Astrocyte (in vitro differentiated cells and primary cell): Measurements from ENCODE around the gene GHRL. TPM values are rescaled to one million over a fixed set of nuclear protein-coding genes. Genes with fewer than 3 reads are reported as not detected.

Experiments
- DNase-seq: peaks from one replicate; pipeline ENCODE4 v3.0.0-alpha.2; 2010; ENCODE audit warnings: low read depth
- FAIRE-seq: peaks from 2 replicates; lab custom pipeline; 2011; peaks lifted over from hg19 to GRCh38; lab: Jason Lieb, UNC
- H2AFZ ChIP-seq: 2 replicates; pipeline ENCODE4 v1.6.0; 2012; ENCODE audit warnings: low read depth, low read length, inconsistent platforms
- H3K27ac ChIP-seq: 2 replicates; pipeline ENCODE4 v1.5.1; 2011; ENCODE audit warnings: low read depth, low read length, inconsistent platforms
- H3K27me3 ChIP-seq: 2 replicates; pipeline ENCODE4 v1.6.0; 2011; ENCODE audit warnings: low read length, inconsistent platforms; ENCODE audit not compliant: insufficient read depth
- H3K36me3 ChIP-seq: 2 replicates; pipeline ENCODE4 v1.5.1; 2011; ENCODE audit warnings: low read length, inconsistent platforms; ENCODE audit not compliant: insufficient read depth
- H3K4me1 ChIP-seq: 2 replicates; pipeline ENCODE4 v1.5.1; 2011; ENCODE audit warnings: low read length, inconsistent platforms; ENCODE audit not compliant: insufficient read depth
- H3K4me2 ChIP-seq: 2 replicates; pipeline ENCODE4 v1.6.0; 2012; ENCODE audit warnings: low read length, inconsistent platforms
- H3K4me3 ChIP-seq: 2 replicates; pipeline ENCODE4 v1.5.1; 2011; ENCODE audit warnings: low read depth, mild to moderate bottlenecking, low read length, inconsistent platforms; ENCODE audit not compliant: insufficient read depth
- H3K79me2 ChIP-seq: 2 replicates; pipeline ENCODE4 v1.6.0; 2012; ENCODE audit warnings: mild to moderate bottlenecking, low read length, inconsistent platforms; ENCODE audit not compliant: insufficient read depth
- H3K9ac ChIP-seq: 2 replicates; pipeline ENCODE4 v1.6.0; 2012; ENCODE audit warnings: mild to moderate bottlenecking, low read length, inconsistent platforms
- H3K9me3 ChIP-seq: 2 replicates; pipeline ENCODE4 v1.5.1; 2012; ENCODE audit warnings: low read depth, mild to moderate bottlenecking, low read length, inconsistent platforms; ENCODE audit not compliant: insufficient read depth
- H4K20me1 ChIP-seq: 2 replicates; pipeline ENCODE4 v1.6.0; 2012; ENCODE audit warnings: low read length, inconsistent platforms; ENCODE audit not compliant: insufficient read depth
- H3K27ac Mint-ChIP-seq: one replicate; pipeline ENCODE4 v1.8.0; 2021; ENCODE audit warnings: mild to moderate bottlenecking, mixed read lengths; ENCODE audit not compliant: unreplicated experiment
- H3K27me3 Mint-ChIP-seq: one replicate; pipeline ENCODE4 v1.8.0; 2021; ENCODE audit warnings: low read depth, mixed read lengths; ENCODE audit not compliant: unreplicated experiment
- H3K36me3 Mint-ChIP-seq: one replicate; pipeline ENCODE4 v1.8.0; 2021; ENCODE audit warnings: low read depth, mixed read lengths; ENCODE audit not compliant: unreplicated experiment
- H3K4me1 Mint-ChIP-seq: one replicate; pipeline ENCODE4 v1.8.0; 2021; ENCODE audit warnings: low read depth, mixed read lengths; ENCODE audit not compliant: unreplicated experiment
- H3K4me3 Mint-ChIP-seq: one replicate; pipeline ENCODE4 v1.8.0; 2021; ENCODE audit warnings: mild to moderate bottlenecking, moderate library complexity, mixed read lengths; ENCODE audit not compliant: unreplicated experiment
- H3K9me3 Mint-ChIP-seq: one replicate; pipeline ENCODE4 v1.8.0; 2021; ENCODE audit warnings: mild to moderate bottlenecking, mixed read lengths; ENCODE audit not compliant: unreplicated experiment
- CTCF ChIP-seq: IDR thresholded peaks from 2 replicates; pipeline ENCODE4 v1.5.1; 2011; ENCODE audit warnings: low read depth, mild to moderate bottlenecking, inconsistent platforms, low read length, moderate library complexity; ENCODE audit not compliant: insufficient read depth
- EZH2 ChIP-seq: IDR thresholded peaks from 2 replicates; pipeline ENCODE4 v1.6.1; 2012; ENCODE audit warnings: mild to moderate bottlenecking, low read length, inconsistent platforms; ENCODE audit not compliant: insufficient read depth
- total RNA-seq: library from RNA; stranded (reverse); gene quantifications from 2 replicates; pipeline ENCODE4 v1.2.1, GENCODE V29; 2021

Gene GHRL
- total RNA-seq, 1 donor from 2014 or later: not detected

GRCh38 chr3:10289787-10290355, 2.9 kb downstream of the GHRL start:
- no peak overlapping the region for H3K9ac ChIP-seq
- no peaks in the 10 kb centered on the region for H3K9me3 ChIP-seq
- no peak overlapping the region for H3K4me3 ChIP-seq
- no peak overlapping the region for H3K27ac ChIP-seq
- Mint-ChIP-seq H3K36me3 (peaks cover 32% of the 10 kb centered on the region), H3K27me3 (no peaks in the 10 kb centered on the region), H3K4me1 (peaks cover 24% of the 10 kb centered on the region), H3K4me3 (no peak overlapping the region), H3K9me3 (no peaks in the 10 kb centered on the region), H3K27ac (no peak overlapping the region)
- peaks cover 6% of the 10 kb centered on the region for H3K36me3 ChIP-seq
- DNase-seq: no peak
- no peaks in the 10 kb centered on the region for H3K27me3 ChIP-seq
- no peak overlapping the region for H2AFZ ChIP-seq
- peaks cover 4% of the 10 kb centered on the region for H4K20me1 ChIP-seq
- no peak for FAIRE-seq
- peaks cover 17% of the 10 kb centered on the region for H3K4me1 ChIP-seq
- H3K4me2 ChIP-seq: no peak overlapping the region
- H3K79me2 ChIP-seq: no peaks in the 10 kb centered on the region
- TF ChIP-seq CTCF: no peak

DNA sequence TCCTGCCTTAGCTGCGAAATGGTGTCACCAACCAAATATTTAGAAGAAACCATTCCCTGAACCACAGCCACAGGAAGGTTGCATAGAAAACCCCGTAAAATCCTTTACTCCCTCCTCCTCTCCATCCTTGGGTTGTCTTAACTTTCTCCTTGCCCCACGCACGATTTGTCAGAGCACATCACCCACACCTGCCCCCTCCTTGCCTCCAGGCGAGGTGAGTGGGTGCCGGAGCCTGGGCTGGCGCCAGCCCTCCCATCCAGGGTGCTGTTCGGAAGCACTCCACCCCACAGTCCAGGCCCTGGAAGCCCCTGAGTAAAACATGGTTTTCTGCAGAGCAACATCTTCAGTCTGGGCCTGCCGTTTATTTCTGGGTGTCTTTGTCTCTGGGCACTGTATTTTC, 3.7 kb downstream of the GHRL start:
- Mint-ChIP-seq H3K36me3 (peaks cover 29% of the 10 kb centered on the region), H3K27me3 (no peaks in the 10 kb centered on the region), H3K9me3 (no peaks in the 10 kb centered on the region), H3K27ac (no peak overlapping the region), H3K4me3 (no peak overlapping the region), H3K4me1 (peaks cover 27% of the 10 kb centered on the region)
- Histone ChIP-seq H3K4me3 (no peak overlapping the region), H4K20me1 (peaks cover 6% of the 10 kb centered on the region), H3K36me3 (peaks cover 6% of the 10 kb centered on the region), H3K27me3 (no peaks in the 10 kb centered on the region), H3K4me2 (no peak overlapping the region), H2AFZ (no peak overlapping the region), H3K4me1 (peaks cover 17% of the 10 kb centered on the region), H3K79me2 (no peaks in the 10 kb centered on the region), H3K9ac (no peak overlapping the region), H3K9me3 (no peaks in the 10 kb centered on the region), H3K27ac (no peak overlapping the region)
- no peak for DNase-seq
- FAIRE-seq: no peak
- TF ChIP-seq CTCF (no peak), EZH2 (no peak)

DNA sequence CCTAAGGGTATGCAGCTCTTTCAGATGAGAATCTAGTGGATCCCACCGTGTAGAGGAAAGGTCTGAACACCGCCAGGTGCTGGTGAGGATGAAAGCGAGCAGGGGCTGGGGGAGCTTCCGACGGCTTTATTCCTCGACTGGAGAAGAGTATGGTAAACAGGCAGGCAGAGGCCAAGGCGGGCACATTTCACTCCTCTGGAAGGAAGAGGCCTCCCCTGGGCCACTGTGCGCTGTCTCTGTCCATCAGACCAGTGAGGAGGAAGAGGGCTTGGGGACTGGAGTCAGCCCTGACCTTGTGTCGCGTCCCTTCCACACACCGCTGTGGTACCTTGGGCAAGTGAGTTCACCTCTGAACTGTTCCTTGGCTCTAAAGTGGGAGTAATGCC, 4.2 kb downstream of the GHRL start:
- no peak overlapping the region for H3K4me3 ChIP-seq
- no peaks in the 10 kb centered on the region for H3K27me3 ChIP-seq
- no peak overlapping the region for H3K27ac ChIP-seq
- peaks cover 7% of the 10 kb centered on the region for H3K36me3 ChIP-seq
- H3K9me3 ChIP-seq: no peaks in the 10 kb centered on the region
- H3K4me1 Mint-ChIP-seq: peaks cover 27% of the 10 kb centered on the region
- H3K4me2 ChIP-seq: no peak overlapping the region
- DNase-seq (no peak), FAIRE-seq (no peak)
- no peak overlapping the region for H3K27ac Mint-ChIP-seq
- peaks cover 8% of the 10 kb centered on the region for H4K20me1 ChIP-seq
- H2AFZ ChIP-seq: no peak overlapping the region
- no peaks in the 10 kb centered on the region for H3K9me3 Mint-ChIP-seq
- H3K79me2 ChIP-seq: no peaks in the 10 kb centered on the region
- H3K27me3 Mint-ChIP-seq: no peaks in the 10 kb centered on the region
- TF ChIP-seq CTCF (no peak), EZH2 (no peak)
- H3K4me3 Mint-ChIP-seq: no peak overlapping the region
- H3K9ac ChIP-seq: no peak overlapping the region
- peaks cover 28% of the 10 kb centered on the region for H3K36me3 Mint-ChIP-seq
- peaks cover 17% of the 10 kb centered on the region for H3K4me1 ChIP-seq
